ENCODE measurements around the gene POLR2I. TPM values are rescaled to one million over a fixed set of nuclear protein-coding genes. Genes with fewer than 3 reads are reported as not detected.
"Not testable (repeated sequence)": the region's sequence is repeated elsewhere in the genome, so short reads cannot be mapped to it uniquely, and the experiment has no call there.

The POLR2I gene
- total RNA-seq, 1 donor from 2014 or later, result 66.4 TPM

DNA sequence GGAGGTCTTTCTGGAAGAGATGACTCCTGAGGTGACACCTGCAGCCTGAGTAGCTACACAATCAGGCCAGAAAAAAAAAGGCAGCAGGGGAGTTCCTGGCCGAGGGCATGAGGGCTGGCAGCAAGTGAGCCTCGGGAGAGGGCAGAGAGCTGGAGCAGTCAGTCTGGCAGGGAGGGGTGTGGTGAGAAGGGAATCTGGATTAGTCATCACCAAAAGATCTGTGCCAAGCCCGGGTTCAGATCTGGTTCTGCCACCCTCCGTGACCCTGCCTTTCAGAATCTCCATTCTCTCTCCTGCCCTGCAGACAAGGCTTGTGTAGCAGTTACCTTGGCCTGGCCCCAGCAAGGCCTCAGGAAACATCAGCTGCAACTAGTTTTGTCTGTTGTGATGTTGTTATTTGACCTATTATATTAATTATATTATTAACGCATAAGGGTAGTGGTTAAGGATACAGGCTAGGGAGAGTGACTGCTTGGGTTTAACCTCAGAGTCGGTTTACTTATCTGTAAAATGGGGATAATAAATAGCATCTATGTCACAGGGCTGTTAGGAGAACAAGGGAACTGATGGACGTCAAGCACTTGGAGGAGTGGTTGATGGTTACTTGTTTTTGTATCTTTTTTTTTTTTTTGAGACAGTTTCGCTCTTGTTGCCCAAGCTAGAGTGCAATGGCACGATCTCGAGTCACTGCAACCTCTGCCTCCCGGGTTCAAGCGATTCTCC is 22.4 kb upstream of the POLR2I start:
- H3K4me1 Mint-ChIP-seq (ENCODE audit: unreplicated experiment), result peaks cover 16% of the 10 kb centered on the region
- TF ChIP-seq, protein P1, sequence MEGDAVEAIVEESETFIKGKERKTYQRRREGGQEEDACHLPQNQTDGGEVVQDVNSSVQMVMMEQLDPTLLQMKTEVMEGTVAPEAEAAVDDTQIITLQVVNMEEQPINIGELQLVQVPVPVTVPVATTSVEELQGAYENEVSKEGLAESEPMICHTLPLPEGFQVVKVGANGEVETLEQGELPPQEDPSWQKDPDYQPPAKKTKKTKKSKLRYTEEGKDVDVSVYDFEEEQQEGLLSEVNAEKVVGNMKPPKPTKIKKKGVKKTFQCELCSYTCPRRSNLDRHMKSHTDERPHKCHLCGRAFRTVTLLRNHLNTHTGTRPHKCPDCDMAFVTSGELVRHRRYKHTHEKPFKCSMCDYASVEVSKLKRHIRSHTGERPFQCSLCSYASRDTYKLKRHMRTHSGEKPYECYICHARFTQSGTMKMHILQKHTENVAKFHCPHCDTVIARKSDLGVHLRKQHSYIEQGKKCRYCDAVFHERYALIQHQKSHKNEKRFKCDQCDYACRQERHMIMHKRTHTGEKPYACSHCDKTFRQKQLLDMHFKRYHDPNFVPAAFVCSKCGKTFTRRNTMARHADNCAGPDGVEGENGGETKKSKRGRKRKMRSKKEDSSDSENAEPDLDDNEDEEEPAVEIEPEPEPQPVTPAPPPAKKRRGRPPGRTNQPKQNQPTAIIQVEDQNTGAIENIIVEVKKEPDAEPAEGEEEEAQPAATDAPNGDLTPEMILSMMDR (IDR thresholded peaks at IDR 0.05; ENCODE audit: unreplicated experiment), result no peak
- H3K9me3 Mint-ChIP-seq (ENCODE audit: unreplicated experiment), result no peaks in the 10 kb centered on the region
- no peak for DNase-seq (ENCODE audit: low spot score)
- H3K27me3 Mint-ChIP-seq (ENCODE audit: unreplicated experiment), result peaks cover 17% of the 10 kb centered on the region
- H3K36me3 Mint-ChIP-seq (ENCODE audit: low read depth, unreplicated experiment), result peaks cover 11% of the 10 kb centered on the region
- no peak overlapping the region for H3K27ac Mint-ChIP-seq (ENCODE audit: unreplicated experiment)
- H3K4me3 Mint-ChIP-seq (ENCODE audit: unreplicated experiment), result no peak overlapping the region

DNA sequence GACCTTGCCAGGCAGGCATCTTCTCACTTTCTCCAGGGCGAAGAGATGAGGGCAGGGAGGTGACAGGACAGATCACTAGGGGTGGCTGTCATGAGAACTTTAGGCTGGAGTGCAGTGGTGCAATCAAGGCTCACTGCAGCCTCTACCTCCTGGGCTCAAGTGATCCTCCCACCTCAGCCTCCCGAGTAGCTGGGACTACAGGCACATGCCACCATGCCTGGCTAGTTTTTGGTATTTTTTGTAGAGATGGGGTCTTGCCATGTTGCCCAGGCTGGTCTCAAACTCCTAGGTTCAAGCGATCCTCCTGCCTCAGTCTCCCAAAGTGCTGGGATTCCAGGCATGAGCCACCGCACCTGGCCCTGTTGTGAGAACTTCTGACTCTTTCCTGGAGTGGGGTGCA is 20.2 kb upstream of the POLR2I start:
- H3K36me3 Mint-ChIP-seq (ENCODE audit: low read depth, unreplicated experiment); H3K4me1 Mint-ChIP-seq (ENCODE audit: unreplicated experiment); H3K27ac Mint-ChIP-seq (ENCODE audit: unreplicated experiment); H3K4me3 Mint-ChIP-seq (ENCODE audit: unreplicated experiment); DNase-seq (ENCODE audit: low spot score); H3K27me3 Mint-ChIP-seq (ENCODE audit: unreplicated experiment); H3K9me3 Mint-ChIP-seq (ENCODE audit: unreplicated experiment): not testable (repeated sequence)

DNA sequence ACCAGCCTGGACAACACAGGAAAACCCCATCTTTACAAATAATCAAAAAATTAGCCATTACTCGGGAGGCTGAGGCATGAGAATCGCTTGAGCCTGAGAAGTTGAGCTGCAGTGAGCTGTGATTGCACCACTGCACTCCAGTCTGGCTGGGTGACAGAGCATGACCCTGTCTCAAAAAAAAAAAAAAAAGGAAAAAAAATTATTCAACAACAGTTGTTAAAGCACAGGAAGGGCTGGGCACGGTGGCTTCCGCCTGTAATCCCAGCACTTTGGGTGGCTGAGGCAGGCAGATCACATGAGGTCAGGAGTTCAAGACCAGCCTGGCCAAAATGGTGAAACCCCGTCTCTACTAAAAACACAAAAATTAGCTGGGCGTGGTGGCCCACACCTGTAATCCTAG is 16.5 kb upstream of the POLR2I start:
- not testable (repeated sequence) for H3K27ac Mint-ChIP-seq (ENCODE audit: unreplicated experiment); H3K36me3 Mint-ChIP-seq (ENCODE audit: low read depth, unreplicated experiment); H3K4me3 Mint-ChIP-seq (ENCODE audit: unreplicated experiment); H3K9me3 Mint-ChIP-seq (ENCODE audit: unreplicated experiment); H3K4me1 Mint-ChIP-seq (ENCODE audit: unreplicated experiment); H3K27me3 Mint-ChIP-seq (ENCODE audit: unreplicated experiment); DNase-seq (ENCODE audit: low spot score)

DNA sequence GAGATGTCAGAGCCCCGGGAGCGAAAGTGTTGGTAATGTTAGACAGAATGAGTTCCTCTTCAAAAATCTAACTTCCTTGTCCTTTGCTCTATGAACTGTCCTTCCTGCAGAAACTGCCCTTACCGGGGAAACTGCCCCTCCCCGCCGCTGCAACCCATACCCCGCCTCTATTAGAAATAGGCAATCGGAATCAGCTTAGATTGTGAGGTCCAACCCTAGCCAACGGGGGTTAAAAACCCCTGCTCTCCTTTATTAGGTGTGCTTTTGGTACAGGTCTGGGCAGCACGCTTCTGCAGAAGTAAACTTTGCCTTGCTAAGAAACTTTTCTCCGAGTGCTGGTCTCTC is 13.7 kb upstream of the POLR2I start:
- Mint-ChIP-seq H3K9me3 (ENCODE audit: unreplicated experiment) (no peaks in the 10 kb centered on the region), H3K27me3 (ENCODE audit: unreplicated experiment) (peaks cover 6% of the 10 kb centered on the region), H3K4me1 (ENCODE audit: unreplicated experiment) (no peaks in the 10 kb centered on the region), H3K27ac (ENCODE audit: unreplicated experiment) (peak overlapping the region; percentile 96), H3K36me3 (ENCODE audit: low read depth, unreplicated experiment) (peaks cover 7% of the 10 kb centered on the region), H3K4me3 (ENCODE audit: unreplicated experiment) (peak overlapping the region; percentile 83)
- no peak for DNase-seq (ENCODE audit: low spot score)
- TF ChIP-seq, protein P1 (IDR thresholded peaks at IDR 0.05; ENCODE audit: unreplicated experiment), result no peak

DNA sequence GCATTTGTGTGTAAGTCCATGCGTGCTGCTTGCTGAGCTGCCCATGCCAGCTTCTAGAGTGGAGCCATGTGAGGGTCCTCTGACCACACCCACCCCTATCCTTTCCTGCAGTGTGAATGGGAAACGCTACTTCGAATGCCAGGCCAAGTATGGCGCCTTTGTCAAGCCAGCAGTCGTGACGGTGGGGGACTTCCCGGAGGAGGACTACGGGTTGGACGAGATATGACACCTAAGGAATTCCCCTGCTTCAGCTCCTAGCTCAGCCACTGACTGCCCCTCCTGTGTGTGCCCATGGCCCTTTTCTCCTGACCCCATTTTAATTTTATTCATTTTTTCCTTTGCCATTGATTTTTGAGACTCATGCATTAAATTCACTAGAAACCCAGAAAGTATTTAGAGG is 10.9 kb upstream of the POLR2I start:
- H3K4me3 Mint-ChIP-seq (ENCODE audit: unreplicated experiment), result no peak overlapping the region
- no peak for DNase-seq (ENCODE audit: low spot score)
- H3K27me3 Mint-ChIP-seq (ENCODE audit: unreplicated experiment), result peaks cover 4% of the 10 kb centered on the region
- no peaks in the 10 kb centered on the region for H3K4me1 Mint-ChIP-seq (ENCODE audit: unreplicated experiment)
- TF ChIP-seq, protein P1 (IDR thresholded peaks at IDR 0.05; ENCODE audit: unreplicated experiment), result no peak
- H3K27ac Mint-ChIP-seq (ENCODE audit: unreplicated experiment), result peak overlapping the region; percentile 61
- no peaks in the 10 kb centered on the region for H3K9me3 Mint-ChIP-seq (ENCODE audit: unreplicated experiment)
- H3K36me3 Mint-ChIP-seq (ENCODE audit: low read depth, unreplicated experiment), result peaks cover 21% of the 10 kb centered on the region

DNA sequence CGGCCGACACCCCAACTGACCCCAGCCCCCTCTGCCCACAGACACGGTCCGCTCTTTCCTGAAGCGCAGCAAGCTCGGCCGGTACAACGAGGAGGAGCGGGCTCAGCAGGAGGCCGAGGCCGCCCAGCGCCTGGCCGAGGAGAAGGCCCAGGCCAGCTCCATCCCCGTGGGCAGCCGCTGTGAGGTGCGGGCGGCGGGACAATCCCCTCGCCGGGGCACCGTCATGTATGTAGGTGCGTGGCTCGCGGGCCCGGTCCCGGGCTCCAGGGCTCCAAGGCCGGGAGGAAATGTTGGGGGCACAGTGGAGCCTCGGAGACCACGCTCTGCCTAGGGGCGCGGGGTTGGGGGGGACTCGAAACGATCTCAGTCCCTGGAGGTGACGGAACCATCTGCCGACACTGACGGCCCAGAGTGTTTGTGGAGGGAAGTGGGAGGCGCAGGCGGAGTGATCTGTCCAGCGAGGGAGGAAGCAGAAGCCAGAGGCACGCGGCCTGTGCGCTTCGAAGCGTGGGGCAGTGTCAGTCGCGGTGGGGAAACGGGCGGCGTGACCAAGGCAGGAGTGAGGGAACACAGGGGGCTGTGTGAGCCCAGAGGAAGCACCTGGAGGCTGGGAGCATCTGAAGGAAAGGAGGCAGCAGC is 6.9 kb upstream of the POLR2I start:
- peaks cover 38% of the 10 kb centered on the region for H3K36me3 Mint-ChIP-seq (ENCODE audit: low read depth, unreplicated experiment)
- peaks cover 14% of the 10 kb centered on the region for H3K27me3 Mint-ChIP-seq (ENCODE audit: unreplicated experiment)
- H3K4me1 Mint-ChIP-seq (ENCODE audit: unreplicated experiment), result peaks cover 7% of the 10 kb centered on the region
- no peak for DNase-seq (ENCODE audit: low spot score)
- TF ChIP-seq, protein P1 (IDR thresholded peaks at IDR 0.05; ENCODE audit: unreplicated experiment), result no peak
- peak overlapping the region; percentile 61 for H3K27ac Mint-ChIP-seq (ENCODE audit: unreplicated experiment)
- no peaks in the 10 kb centered on the region for H3K9me3 Mint-ChIP-seq (ENCODE audit: unreplicated experiment)
- no peak overlapping the region for H3K4me3 Mint-ChIP-seq (ENCODE audit: unreplicated experiment)
